Endothelial cell of hepatic sinusoid (primary cell): ENCODE data around the gene PCYT2.

Experiments
- in situ Hi-C: cut with HindIII; loops from 2 replicates; pipeline ENCODE4 v1.10.0; 2017; ENCODE audit warnings: low sequenced_read_pairs

PCYT2 gene

DNA sequence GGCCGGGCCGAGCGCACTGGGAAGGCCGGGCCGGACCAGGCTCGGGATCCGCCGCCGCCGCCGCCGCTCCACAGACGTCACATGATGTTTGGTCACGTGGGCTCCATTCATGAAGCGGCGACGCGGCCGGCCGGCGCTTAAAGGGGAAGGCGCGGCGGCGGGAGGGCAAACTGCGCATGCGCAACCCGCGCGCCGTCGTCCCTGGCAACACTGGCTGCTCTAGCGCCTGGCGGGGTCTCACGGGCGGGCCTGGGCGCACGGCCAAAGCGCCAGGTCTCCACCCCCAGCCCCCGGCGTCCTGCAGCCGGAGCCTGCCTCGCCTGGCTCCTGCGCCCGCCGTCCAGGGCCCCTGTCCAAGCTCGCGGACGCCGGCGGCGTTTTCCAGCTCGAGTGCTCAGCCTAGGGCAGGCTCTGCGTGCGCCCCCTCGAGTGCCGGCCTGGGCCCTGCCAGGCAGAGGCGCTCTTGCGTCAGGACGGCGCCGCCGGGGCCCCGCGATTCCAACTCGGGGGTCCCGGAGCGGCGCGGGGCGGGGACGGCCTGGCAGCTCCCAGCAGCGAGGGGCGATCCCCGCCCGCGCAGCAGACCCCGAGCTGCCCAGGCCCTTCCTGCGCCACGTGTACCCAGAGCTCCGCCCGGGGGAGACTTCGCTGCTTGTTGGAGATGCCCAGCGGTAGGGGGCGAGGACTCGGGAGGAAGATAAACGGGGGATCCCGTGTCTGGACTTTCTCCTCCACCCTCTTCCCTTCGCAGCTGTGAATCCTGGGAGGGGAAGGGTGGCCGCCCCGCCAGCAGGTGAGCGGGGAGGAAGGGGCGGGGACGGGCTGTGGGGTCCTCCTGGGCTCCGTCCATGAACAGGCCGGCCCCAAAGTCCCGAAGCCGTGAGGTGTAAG, 16.7 kb upstream of the PCYT2 start, which contains the start of gene MAFG:
TSS of gene MAFG (minus strand) at position 83 of the 891 bp plus-strand sequence. CDS start 4,550 bp downstream, outside the sequence.
- in situ Hi-C loops: no loop called here

DNA sequence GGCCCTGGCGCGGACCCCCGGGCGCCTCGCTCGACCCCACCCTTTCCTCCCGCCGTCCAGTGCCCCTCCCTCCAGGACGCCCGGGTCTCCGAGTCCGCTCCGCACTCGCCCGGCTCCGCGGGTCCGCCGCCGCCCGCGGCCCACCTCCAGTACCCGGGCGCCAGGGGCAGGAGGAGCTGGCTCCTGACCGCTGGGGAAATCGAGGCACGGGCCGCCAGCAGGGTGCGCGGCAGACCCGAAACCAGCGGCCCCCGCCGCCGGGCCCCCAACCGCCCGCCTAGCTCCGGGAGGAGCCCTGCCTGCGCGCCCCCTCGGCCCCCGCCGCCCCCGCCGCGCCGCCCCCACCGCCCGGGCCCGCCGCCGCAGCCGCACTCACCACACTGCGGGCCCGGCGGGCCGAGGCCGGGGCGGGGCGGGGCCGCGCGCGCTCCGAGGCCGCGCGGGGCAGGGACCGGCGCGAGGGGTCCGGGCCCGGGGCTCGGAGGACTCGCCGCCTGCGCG, 16.0 kb upstream of the PCYT2 start:
- in situ Hi-C loops: no loop called here

DNA sequence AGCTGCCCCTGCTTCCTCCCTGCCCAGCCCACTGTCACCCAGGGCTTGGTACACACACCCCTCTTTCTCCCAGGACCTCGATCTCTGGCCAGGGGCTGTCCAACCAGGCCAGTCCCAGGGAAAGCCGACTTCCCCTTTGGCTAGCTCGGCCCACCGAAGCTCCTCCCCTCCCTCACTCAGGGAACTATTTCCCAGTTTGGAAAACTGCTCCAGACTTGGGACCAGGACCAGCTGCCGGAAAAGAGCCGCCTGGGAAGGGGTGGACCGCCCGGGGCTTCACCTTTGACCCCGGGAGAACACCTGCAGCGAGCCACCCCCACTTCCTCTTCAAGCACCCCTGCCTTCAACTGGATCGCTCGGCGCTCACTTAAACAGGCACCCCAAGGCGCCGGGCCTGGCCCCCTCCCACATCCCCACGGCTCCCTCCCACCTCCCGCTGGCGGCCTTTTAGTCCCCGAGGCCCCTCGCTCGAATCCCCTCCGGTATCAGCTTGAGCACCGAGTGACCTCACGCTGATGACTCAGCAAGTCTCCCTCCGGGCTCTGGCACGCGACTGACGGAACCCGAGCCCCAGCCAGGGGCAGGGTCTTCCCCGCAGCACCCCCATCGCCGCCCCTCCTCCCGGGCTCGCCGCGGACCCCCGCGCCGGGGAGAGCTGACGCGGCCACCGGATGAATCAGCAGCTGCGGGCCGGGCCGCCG, 15.4 kb upstream of the PCYT2 start:
- in situ Hi-C loops: no loop called here

DNA sequence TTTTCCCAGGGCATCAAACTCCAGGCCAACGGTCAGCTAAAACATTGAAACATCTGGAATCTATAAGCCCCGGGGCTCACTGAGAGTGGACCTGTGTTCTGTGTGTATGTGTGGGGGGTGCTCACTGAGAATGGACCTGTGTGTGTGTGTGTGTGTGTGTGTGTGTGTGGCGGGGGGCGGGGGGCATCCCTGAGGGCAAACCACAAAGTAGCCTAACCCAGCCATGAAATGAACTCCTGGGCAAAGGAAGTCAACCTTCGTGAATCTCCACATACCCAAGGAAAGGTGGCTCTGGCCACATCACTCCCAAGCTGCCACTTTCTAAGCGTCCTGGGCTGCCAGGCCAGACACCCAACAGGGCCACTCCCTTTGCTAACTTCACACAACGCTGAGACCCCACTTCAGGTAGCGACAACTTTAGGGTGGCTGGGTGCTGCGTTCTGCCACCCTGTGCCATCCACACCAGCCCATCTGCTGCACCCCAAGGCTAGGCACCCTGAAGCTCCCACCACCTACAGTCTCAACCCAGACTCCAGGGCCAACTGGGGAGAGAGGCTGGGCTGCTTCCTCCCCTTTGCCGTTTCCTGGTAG, 14.8 kb upstream of the PCYT2 start:
- in situ Hi-C loops: no loop called here

DNA sequence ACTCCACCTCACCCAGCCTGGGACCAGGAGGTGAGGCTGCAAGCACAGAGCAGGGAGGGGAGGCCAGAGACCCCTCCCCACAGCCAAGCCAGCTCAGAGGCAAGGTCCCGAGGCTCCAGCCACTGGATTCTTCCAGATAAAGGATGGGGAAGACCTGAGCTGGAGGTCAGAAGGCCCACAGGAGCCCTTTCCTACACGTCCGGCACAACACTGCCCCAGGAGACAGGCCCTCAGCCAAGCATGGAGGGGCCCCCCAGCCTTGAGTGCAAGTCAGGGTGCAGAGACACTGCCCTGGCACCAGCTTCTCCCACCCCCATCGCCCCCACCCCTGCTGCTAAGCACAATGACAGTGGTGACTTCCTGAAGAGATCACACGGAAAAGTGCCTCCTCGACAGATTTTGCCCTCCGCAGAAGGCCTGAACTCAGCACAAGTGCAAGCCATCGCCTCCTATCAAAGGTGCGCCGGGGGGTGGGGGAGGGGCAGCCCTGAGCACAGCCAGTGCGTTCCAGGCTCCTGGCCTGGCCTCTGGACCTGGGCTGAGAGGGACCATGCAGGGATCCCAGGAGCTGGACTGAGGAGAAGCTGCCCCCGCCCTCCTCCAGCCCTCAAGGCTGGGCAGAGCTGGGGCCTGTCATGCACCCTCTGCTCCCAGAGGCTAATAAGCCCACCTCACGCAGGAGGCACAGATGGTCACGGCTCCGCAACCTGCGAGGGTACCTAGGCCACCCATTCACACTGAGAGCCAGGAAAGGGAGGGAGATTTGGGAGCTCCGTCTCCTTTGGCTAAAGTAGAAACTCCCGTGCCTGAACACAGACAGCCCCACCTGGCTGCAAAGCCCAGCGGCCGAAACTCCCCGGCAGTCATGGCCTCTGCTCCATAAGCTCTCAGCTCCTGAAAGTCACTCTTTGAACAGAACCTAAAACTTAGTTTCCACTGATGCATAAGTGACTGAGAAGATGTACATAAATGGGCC, 13.6 kb upstream of the PCYT2 start:
- in situ Hi-C loops: no loop called here

DNA sequence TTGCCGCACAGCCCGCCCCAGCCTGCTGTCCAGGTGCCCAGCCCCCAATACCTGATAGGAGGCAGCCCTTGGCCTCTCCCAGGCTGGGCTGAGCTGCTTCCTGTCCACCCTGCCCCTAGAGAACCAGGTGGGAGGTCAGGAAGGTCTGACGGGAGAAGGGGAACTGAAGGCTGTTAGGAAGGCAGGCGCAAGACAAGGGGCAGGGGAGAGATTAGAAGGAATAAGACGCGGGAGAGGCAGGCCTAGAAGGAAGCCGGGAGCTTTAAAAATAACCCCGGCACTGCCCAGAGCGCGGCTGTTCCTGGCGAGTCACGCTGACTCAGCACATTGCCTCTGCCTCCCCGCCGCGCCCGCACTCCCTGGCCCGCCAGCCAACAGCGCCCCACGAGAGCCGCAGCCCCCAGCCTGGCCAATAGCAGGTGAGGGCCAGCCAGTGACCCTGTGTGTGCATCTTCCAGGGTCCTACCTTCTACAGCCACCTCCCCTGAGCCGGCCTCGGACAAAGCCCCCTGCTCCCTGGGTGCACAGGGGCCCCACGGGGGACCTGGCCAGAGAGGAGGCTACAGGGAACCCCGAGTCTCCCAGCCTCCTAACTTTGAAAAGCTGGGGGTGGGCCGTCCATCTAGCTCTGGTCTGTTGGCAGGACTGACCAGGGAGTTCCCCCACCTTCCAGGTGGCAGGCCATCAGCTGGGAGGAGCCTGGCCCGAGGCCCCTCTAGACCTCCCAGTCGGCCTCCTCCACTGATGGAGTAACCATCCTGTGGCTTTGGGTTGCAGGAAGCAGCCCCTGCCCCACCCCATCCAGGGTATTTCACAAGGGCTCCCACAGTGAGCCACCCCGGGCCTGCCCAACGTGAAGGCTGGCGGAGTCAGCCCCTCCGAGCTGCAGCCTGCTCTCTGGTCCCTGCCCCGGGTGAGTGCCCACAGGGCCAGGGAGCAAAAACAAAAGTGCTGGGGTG, 12.4 kb upstream of the PCYT2 start:
- in situ Hi-C loops: no loop called here

DNA sequence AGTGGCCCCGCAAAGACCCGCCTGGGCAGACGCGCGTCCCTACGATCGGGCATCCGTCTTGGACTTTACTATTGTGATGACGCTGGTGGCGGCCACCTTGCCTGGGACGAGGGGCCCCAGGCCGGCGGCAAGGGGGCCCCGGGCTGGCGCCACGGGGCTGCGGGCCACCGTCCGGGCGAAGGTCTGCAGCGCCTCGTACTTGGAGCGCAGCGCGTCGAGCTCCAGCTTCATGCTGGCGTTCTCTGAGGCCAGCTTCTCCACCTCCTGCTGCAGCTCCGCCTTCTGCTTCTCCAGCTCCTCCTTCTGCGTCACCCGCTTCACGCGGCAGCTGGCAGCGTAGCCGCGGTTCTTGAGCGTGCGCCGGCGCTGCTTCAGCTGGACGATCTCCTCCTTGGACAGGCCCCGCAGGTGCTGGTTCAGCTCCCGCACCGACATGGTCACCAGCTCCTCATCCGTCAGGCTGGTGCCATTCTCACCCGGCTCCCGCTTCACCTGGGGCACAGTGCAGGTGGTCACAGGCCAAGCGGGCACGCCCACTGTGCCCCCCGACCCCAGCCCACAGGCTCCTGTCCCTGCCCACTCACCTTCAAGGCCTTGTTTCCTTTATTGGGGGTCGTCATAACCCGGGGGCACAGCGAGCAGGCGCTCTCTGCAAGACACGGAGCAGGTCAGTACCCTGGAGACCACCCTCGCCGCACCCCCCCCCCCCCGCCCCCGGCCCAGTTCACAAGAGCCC, 11.5 kb upstream of the PCYT2 start:
- in situ Hi-C loops: no loop called here

DNA sequence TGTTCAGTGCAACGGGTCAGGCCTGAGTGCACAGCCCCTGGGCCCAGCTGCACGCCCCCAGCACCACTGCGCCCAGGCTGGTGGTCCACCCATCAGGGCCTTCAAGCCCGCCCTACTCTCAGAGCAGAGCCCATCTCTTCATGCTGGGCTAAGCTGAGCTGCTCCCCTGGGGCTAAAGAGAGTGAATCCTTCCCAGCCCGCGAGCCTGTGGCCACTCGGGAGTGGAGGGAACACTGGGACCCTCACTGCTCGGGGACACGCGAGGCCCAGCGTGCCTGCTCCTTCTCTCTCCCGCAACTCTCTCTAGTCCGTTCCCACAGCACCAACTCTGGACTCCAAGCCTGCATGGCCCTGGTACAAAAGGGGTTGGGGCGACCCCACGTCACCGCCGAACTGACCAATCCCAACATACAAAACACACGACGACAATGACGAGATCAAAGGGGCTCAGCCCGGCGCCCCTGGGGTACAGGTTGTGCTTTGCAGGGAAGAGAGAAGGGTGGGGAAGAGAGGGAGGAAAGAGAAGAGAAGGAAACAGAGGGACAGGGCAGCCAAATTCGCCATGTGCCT, 10.9 kb upstream of the PCYT2 start:
- in situ Hi-C loops: no loop called here

DNA sequence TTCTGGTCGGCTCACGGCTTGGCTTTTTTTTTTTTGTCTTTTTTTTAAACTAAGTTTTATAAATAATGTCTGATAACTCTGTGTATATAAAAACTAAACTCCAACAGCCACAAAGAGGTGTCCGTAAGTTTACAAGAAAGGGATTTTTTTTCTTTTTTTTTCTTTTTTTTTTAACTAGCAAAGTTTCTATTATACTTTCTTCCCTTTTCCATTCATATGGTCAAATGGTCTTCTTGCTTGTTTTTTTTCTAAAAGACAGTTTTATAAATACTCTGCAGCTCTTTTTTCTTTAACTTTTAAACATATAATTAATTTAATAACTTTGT, 10.3 kb upstream of the PCYT2 start:
- in situ Hi-C loops: no loop called here

DNA sequence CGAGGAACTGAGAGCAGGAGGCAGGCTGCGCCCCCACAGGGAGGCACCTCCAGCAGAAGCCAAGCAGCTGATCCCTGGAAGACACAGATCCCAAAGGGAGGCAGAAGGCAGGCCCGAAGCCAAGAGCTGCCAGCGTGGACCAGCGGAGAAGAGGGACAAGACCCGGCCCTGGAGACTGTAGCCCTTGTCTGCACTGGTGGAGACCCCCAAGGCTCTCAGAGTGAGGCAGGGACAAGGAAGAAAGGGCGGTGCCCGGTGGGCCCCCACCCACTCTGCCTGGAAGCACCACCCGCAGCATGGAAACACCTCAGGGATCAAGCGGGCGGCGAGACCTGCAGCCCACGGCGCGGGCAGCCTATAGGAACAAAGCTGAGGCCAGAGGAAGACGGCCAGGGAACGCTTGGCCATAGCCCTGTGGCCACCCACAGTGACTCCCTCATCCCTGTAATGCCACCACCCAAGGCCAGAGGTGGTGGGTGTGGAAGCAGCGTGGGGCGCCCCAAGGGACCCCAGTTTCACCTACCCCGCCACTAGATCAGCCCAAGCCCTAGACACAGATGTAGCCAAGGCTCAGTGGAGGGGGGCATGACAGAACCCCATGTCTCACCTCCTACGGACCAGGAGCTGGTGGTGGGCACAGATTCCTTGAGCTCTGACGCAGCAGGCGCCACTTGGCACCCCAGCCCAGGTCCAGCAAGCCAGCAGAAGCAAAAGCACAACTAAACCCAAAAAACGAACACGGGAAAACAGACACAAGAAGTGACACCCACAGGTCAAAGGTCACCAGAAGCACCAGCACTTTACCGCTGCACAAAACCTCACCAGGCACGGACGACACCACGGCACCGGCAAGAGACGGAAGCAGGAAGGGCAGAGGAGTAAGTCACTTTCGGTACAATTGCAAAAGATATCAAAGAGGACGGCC, 9.7 kb upstream of the PCYT2 start:
- in situ Hi-C loops: no loop called here

DNA sequence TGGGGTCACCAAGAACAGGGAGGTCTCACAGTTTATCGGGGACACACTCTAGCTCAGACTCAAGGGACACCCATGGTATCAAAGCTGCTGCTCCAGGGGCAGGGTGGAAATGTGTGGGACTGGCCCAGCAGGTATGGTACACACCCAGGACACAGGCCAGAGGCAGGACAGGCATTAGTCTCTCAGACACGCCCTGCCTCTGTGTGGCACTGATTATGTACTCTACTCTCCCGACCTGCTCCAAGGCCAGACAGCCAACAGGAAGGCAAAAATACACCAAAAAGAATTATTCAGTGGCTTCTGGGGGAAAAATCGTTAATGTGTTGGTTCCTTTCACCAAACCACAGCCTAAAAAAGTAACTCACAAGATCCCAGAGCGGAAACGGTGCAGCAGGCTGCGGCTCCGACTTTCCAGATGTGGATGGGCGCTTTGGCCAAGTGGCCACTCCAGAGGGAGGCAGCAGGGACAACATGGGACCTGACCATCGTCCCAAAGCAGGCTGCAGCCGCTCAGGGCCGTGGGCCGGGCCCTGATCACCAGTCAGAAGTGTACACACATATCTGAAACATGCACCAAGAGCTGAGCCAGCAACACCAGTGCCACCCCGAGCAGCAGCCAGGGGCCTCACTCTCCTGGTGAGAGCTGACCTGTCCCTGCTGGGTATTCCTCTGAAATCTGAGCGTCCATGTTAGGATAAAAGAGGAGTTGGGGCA, 7.8 kb upstream of the PCYT2 start:
- in situ Hi-C loops: loop anchor here (10.0 kb wide), 2 partner anchors 56 to 216 kb away; partner anchors contain the start of gene ASPSCR1

DNA sequence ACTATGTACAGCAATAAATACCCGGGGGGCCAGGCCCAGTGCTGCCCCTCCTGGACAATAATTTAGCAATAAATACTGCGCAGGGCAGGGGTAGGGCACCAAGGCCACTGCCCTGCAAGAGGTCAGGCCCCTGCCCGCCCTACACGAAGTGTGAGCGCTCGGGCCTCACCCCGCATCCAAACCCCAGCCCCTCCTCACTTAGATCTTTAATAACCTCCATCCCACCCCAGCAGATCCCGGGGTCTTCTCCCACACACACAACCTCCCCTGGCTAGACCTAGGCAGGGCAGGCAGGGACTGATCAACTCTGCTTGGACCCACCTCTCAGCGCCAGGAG, 7.1 kb upstream of the PCYT2 start:
- in situ Hi-C loops: loop anchor here (10.0 kb wide), 2 partner anchors 56 to 216 kb away; partner anchors contain the start of gene ASPSCR1

DNA sequence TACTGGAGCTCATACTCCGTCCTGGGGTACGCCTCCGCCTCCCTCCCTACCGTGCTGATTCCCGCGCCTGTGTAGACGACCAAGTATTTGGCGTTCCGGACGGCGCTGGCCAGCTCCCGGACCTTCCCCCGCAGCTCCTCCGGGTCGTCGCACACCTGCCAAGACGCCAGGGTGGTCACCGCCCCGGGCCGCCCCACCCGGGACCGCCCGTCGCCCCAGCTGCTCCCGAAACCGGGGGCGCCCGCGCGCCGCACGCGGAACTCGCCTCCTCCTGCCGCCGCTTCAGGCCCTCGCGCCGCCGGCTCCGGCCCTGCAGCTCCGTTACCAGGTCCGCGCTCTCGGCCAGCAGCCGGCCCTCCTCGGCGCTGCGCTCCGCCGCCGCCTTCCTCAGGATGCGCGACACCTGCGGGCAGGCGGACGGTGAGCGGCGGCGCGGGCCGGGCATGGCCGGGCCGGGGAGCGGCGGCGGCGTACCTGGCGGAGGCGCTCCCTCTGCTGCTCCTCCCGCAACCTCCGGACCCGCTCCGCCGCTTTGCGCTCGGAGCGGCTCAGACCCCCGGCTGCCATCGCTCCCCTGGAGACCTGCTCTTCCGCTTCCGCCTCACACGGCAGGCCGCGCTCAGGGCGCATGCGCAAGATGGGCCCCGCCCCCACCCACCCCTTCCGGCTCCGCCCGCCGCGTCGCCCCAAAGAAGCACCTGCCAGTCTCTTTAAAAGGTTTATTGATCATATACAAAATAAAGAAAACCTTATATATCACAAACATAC, 6.5 kb upstream of the PCYT2 start, which contains the start of gene SIRT7:
TSS of gene SIRT7 (minus strand) at position 612 of the 768 bp plus-strand sequence. CDS start at position 567, 45 bp downstream.
- in situ Hi-C loops: loop anchor here (10.0 kb wide), 2 partner anchors 57 to 217 kb away; partner anchors contain the start of gene ASPSCR1

DNA sequence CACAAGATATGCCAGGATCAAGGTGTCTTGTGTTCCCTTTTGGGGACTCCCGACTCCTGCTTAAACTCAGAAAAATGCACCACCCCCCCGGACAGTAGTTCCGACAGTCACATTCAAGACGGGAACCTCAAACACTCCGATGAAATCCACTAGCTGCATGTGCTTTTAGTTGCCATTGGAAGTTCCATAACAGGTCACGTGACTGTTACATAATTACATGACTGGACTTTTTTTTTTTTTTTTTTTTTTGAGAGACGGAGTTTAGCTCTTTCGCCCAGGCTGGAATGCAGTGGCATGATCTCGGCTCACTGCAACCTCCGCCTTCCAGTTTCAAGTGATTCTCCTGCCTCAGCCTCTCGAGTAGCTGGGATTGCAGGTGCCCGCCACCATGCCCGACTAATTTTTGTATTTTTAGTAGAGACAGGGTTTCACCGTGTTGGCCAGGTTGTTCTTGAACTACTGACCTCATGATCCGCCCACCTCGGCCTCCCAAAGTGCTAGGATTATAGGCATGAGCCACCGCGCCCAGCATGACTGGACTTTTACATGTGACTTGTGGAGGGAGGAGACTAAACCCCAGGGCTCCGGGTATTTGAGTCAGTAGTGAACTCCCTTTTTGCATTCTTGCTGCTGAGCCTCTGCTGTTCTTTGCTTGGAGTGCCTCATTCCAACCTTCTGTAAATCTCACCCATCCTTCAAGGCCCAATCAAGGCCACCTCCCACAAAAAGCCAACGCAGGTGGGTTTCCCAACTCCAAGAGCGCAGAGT, 5.2 kb upstream of the PCYT2 start:
- in situ Hi-C loops: loop anchor here (10.0 kb wide), 2 partner anchors 58 to 218 kb away; partner anchors contain the start of gene ASPSCR1

DNA sequence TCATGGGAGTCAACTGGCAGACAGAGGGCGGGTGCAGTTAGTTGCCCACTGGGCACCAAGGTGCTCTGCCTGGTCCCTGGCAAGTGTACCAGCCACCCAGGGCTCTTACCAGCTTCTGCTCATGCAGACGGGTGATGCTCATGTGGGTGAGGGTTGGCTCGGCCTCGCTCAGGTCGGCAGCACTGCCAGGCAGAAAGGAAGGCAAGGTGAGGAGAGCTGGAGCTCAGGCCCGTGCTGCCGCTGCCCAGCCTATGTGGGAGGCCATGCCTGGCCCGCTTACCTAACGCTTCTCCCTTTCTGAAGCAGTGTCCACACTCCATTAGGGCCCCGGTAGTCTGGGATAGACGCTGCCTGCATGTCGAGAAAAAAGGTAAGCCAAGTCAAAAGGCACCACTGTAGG, 4.1 kb upstream of the PCYT2 start:
- in situ Hi-C loops: loop anchor here (10.0 kb wide), 2 partner anchors 59 to 219 kb away; partner anchors contain the start of gene ASPSCR1
